HCEC 1CT (cell line): Measurements from ENCODE around the gene IRX3.
"Not testable (repeated sequence)": the region's sequence is repeated elsewhere in the genome, so short reads cannot be mapped to it uniquely, and the experiment has no call there.

Source experiments
- DNase-seq: peaks from one replicate; pipeline ENCODE4 v3.0.0-alpha.2; 2017

IRX3 gene

DNA sequence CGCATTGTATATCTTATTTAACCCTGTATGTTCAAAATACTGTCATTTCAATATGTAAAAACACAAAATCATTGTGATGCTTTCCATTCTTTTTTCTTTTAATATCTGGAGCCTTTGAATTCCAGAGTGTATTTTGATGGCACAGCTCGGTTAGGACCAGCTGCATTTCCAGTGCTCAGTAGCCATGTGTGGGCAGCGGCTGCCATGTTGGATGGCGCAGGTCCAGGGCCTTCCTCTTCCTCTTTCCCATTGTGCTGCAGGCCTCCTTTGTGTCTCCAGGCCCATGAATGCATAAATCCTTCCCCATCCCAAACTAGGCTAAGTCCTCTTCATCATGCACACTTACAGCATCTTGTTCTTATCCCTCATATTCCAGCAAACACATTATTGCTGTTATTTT is 13.0 kb downstream of the IRX3 start:
- DNase-seq = no peak

DNA sequence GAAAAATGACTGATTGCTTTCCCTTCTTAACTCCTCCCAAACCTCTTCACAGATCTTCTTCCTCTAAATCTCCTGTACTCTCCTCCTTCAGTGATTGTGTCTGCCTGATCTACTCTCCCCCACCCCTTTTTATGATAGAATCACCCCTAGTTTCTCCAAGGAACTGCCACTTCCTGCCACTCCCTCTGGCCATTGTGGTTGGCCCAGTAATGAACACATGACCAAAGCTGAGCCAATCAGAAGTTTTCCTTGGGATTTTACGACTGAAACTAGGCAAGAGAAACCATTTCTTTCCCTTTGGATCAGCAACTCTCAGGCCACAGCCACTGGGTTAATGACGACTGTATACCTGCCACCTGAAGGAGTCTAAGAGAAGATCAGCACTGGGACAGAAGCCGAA is 15.9 kb downstream of the IRX3 start:
- DNase-seq = no peak

DNA sequence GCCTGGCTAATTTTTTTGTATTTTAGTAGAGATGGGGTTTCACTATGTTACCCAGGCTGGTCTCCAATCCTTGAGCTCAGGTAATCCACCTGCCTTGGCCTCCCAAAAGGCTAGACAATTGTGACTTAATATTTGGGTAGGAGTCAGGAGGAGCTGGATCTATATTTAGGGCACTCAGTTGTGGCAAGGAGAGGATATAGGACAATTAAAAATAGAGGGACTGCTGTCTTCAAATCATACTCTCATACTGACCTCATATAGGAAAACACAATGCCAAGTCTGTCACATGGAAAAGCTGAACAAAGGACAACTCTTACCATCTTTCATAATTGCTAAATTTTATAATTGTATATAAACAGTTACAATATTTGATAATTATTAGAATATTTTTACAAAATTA is 17.1 kb downstream of the IRX3 start:
- DNase-seq = no peak

DNA sequence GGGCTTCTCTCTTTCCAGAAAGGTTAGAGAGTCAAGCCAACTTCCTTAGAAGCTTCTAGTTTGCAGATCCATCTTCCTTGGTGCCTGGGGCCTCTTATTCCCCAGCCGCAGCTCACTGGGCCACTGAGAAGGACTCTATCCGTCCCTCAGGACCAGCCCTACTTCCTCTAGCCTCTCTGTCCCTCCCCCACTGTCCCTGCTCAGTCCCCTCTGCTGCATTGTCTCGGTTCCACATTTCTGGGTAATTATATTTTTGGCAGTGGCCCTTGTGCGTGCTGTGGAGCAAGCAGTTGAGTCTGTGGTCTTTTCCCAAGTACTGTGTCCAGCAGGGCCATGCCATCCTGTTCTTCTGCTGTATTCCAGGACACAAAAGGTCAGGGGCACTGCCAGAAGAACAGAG is 17.8 kb downstream of the IRX3 start:
- DNase-seq = no peak

DNA sequence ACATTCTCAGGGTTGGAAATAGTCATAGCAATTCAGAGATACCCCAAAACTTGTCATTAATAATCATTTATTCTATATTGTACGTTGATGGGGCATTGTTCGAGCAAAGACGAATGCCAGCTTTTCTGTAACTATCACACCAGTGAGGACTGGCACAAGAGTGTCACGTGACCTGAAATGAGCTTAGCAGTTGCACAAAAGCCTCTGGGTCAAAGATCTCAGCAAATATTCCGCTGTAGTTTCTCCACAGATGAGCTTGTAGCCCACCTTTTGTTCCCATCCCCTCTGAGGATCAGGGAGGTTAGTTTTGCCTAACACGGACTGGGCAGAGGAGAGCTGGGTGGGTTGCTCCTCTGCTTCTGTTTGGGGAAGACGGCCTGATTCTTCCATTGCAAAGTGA is 18.2 kb downstream of the IRX3 start:
- no peak for DNase-seq

DNA sequence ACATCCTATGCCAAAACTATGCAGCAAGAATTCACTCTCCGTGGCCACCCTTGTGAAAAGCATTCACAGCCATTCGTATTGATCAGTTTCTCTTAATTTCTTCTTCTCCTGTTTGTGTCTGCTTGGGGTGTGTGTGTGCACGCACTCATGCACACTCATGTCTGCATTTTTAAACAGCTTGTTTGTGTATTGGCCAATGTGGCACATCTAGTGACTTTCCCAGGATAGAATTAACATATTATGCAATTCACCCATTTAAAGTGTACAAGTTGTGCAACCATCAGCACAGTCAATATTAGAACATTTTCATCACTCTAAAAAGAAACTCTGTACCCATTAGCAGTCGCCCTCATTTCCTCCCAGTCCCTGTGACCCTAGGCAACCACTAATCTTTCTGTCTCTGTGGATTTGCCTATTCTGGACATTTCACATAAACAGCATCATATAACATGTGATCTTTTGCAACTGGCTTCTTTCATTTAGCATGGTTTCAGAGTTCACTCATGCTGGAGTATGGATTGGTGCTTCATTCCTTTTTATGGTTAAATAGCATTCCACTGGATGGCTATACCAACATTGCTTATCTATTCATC is 20.1 kb downstream of the IRX3 start:
- DNase-seq = no peak

DNA sequence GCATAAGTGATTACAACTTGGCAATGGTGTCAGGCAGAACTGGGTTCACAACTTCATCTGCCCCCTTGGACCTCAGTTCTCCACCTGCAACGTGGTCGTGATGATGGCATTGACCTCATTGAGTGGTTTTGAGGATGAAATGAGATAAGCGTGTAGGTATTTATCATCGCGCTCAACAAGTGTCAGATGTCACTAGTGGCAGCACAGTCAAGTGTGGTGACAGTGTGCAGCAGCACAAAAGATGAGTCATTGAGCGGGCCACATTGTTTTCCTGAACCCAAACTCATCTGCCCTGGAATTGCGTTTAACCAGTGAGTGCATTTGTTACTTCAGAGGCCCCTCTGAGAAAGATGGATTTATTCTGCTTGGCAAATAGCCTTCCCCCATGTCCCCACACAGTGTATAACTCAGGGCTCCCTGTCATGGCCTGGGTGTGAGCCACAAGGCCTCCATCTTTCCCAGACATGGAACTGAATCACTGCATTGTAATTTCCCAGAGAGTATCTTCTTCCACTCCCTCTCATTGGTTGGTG is 20.9 kb downstream of the IRX3 start:
- no peak for DNase-seq

DNA sequence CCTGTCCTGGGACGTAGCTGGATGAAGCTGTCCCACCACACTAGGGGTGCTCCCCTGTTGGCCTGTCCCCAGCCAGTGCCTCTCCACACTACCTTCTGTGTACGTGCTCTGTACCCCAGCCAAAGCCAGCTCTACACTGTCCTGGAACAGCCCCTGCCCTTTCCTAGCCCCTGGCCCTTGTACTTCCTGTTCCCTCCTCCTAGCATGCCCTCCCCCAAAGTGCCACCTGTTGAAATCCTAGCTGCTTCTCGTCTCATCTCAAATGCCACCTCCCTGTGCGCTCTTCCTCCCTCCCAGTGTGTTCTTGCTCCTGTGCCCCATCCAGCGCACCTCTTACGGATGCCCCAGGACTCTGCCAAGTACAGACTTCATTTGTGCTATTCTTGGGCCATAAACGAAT is 33.5 kb downstream of the IRX3 start:
- no peak for DNase-seq

DNA sequence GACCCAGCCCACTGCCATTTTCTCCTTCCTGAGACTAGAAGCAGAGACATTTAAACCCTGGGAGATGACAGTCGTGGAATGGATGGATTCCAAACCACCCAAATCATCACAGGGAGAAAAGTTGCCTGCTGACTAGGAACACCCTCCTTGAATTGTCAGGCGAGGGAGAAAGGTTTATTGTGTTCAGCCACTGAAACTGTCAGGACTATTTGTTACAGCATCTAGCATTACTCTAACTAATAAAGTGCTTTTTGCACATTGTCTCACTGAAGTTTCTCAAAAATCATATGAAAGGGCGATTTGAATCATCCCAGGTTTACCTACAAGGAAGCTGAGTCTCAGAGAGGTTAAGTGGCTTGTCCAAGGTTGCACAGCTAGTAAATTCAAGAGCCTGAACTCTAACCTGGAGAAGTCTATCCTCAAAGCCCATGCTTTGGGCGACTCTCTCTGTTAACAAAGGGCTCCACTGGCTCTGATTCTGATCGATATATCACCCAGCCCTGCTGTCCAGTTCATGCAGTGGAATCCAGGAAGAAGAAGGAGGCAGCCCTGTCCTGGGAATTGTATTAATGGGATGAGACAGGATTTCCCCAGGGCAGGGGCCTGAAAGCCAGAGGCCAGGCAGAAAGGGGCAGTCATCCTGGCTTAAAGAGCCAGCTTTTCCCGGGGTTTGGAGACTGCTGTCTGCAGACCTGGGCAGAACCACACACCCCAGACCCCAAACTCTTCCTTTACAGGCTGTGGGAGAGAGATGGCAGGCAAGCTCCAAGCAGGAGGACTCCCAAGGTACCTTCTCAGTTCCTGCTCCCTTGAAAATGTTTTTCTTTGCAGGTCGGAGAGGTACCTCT is 37.5 kb downstream of the IRX3 start:
- no peak for DNase-seq

DNA sequence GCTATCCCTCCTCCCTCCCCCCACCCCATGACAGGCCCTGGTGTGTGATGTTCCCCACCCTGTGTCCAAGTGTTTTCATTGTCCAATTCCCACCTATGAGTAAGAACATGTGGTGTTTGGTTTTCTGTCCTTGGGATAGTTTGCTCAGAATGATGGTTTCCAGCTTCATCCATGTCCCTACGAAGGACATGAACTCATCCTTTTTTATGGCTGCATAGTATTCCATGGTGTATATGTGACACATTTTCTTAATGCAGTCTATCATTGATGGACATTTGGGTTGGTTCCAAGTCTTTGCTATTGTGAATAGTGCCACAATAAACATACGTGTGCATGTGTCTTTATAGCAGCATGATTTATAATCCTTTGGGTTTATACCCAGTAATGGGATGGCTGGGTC is 38.9 kb downstream of the IRX3 start:
- DNase-seq = not testable (repeated sequence)

DNA sequence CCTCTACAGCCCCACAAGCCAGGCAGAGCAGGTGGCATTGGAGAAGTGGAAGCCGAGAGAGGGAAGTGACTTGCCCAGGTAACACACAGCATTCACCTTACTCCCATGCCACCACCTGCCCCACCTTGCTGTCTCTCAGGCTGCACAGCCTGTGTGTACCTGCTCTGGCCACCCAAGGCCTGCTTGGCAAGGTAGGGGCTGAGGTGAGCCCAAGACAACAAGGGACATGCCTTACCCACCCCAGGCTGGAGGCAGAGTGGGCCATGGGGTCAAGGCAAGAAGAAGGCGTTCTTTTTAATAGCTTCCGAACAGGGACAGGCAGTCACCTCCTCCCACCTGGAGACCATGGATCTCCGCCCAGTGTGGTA is 40.1 kb downstream of the IRX3 start:
- DNase-seq = no peak

DNA sequence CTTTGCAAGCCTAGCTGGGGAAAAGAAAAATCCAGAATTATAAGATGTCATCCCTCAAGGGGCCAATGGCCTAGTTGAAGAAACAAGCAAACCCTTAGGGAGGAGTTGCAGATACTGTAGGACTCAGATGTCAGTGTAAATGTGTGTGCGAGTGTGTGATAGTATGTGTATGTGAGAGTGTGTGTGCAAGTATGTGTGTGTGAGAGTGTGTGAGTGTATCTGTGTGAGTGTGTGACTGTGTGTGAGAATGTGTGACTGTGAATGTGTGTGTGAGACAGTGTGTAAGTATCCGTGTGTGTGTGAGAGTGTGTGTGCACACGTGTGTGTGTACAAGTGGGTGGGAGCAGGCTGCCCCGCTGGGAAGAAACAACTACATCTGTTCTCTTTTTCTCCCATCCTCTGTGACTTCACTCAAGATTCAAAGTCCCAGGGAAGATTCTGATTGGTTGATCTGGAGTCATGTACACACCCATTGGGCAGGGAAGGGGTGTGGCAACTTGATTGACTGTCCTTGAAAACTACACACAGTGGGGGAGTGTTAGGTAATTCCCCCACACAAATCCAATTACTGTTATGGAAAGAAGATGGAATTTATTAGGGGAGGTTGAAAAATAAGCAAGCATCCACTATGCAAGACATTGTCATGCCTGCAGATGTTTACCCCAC is 40.7 kb downstream of the IRX3 start:
- no peak for DNase-seq

DNA sequence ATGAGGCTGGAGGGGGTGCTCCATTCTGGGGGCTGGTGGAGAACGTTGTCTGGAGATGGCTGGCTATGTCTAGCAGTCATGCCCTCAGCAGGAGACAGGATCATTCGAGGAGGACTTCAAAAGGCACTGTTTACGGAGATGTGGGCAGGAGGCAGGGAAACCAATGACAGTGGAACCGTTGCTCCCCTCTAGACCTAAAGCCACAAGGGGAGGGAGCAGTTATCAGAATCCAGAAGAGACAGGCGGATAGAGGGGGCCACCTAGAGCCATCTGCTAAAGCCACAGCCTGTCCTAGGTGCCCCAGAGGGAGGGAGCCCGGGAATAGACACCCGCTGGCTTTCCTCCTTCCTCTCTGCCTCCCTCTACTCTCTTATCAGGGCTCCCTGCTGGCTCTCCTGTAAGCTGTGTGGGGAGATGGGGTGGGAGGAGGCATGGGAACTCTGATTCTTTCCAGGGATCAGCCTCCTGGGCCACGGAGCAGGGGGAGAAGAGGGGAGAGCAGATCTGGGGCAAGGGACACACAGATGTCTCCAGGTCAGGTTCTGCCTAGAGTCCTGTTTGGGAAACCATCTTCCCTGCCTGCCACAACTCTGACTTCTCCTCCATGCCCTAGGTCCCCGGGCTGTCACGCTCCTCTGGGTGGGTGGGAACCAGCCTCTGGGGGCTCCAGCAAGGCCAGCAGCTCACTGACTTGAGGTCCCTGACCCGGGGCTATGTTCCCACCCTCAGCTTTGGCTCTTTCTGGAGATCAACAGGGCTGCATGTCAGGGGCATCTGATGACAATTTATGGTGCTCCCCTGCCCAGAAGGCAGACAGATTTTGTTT is 42.3 kb downstream of the IRX3 start:
- DNase-seq = no peak

DNA sequence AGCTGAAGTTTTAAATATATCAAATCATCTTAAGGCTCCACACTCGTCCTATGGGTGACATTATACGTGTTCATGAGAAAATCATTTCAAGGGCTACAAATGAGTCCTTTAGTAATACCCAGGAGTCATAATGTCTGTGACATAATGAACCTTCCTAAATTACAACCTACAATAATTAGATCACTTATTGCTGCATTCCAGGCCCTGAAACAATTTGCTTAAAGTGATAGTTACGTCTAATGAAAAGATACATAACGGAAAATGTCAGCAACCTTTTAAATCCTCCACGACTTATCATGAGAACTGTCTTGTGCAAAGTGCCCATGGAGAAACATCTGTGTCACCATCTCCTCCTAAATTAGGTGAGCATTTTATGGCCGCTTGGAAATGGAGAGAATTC is 43.4 kb downstream of the IRX3 start:
- DNase-seq = no peak

DNA sequence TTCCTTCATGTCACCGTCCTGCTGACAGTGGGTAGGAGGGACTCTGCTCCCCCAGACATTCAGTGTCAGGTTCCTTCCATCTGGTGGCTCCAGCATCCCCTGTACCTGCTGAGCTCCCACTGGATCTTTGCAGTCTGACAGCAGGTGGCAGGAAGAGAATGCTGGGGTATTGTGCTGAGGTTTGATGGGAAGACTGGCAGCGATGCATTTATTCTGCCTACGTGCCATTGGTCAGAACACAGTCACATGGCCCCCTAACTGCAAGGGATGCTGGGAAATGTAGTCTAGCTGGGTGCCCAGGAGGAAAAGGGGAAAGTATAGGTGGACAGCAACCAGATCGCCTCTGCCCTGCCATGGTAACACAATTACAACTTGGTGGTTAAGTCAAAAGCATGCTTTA is 44.4 kb downstream of the IRX3 start:
- DNase-seq = no peak

DNA sequence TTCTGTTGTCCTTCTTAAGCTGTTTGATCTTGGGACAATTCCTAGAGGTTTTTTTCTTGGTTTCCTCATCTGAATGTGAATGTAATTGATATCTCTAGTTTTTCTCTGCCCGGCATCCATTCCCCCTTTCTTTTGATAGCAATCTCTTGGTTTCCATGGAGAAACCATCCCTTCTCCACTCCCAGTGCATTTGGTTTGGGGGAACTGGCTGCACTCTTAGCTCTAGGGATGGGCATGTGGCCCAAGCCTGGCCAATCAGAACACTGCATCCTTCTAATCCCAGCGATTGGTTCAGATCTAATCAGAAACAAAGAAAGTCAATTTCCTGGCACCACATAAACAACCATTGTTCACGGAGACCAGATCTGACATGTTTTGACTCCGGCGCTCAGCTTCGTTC is 45.1 kb downstream of the IRX3 start:
- DNase-seq = no peak

DNA sequence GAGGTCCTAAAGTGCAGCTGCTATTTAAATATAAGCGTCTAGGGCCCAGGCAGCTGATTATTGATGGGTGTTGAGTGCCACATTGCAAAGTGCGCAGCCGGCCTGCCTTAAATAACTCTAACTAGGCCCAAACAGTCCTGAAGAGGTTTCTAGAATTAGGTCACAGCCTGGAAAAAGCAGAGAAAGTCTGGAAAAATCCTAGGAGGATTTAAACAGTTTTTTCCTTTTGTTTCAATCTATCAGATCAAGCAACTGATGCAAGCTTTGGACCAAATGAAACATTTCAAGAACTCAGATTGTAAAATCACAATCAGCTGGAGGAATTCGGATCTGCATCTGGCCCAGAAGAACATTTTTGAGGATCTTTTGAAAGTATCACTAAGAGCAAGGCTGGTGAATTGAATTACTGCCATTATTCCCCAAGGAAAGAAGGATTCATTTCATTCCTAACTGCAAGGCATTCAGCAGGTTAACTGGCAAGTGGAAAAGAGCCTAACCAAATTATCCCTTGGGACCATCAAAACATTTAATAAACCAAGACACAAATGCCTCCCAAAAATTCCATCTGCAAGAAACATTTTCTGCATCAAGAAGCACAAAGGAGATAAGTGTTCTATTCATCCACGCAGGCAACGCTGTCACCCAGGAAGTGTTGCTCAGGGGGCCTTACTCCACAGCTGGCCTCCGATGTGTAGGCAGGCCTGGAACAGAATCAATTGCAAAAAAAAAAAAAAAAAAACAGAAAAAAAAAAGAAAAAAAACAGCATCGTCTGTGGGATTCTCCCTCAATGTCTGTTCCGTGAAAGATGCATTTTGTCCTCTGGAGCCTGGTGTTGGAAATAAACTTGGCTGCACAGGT is 46.1 kb downstream of the IRX3 start:
- no peak for DNase-seq

DNA sequence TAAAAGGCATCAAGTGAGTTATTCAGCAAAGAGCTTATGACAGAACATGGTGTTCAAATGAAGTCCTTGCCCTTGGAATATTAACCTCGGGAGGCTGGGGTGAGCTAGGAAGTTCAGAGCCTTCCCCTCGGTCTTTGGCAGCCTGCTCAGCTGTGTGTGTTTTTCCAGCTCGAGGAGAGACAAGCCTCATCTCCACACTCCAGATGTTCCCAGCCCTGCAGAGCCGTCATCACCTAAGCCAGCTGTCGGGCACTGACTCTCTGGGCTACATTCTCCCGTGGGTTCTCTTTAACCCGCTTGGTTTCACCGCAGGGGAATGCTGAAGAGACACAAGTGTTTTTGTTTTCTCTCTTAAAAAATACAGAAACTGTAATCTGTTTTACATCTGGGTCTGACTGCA is 47.1 kb downstream of the IRX3 start:
- no peak for DNase-seq

DNA sequence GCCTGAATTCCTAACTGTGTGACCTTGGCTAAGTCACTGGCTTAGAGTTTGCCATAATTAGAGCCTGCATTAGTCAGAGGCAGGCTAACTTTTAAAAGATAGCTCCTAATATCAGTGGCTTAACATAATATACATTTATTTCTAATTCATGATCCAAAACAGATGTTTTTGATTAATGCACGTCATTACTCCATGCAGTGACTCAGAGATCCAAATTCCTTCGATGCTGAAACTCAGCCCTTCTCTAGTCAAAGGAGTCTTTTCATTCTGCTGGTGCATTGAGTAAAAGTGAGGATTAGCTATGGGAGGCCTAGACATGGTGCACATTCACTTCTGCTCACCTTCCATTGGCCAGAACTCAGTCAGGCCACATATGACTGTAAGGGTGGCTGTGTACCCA is 49.8 kb downstream of the IRX3 start:
- peak; percentile 39 for DNase-seq

DNA sequence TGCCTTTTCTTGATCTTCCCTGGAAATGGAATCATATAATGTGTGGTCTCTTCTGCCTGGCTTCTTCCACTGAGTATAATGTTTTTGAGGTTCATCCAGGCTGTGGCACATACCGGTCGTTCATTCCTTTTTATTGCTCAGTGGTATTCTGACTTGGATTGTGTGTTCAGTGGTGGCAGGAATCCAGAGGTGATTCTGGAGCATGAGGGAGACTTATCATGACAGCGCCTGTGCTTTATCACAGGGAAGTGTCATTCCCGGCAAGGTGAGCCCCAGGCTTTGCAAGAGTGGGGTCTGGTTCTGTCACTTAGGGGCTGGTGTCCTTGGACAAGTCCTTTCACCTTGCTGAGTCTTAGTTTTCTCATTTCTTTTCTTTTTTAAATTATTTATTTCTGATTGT is 53.0 kb downstream of the IRX3 start:
- DNase-seq = no peak
